HepG2 (cell line): ENCODE data around the gene MAVS. TPM values are rescaled to one million over a fixed set of nuclear protein-coding genes. Genes with fewer than 3 reads are reported as not detected.

Experiments used
- ATAC-seq: fragments of 200-7000 bp; cut with Tn5 transposase; 3 replicates; pipeline ENCODE4 v1.9.1; 2020; ENCODE audit warnings: mild to moderate bottlenecking, moderate library complexity
- BruUV-seq: library from RNA; stranded (reverse); fragments of 400-500 nt; replicated peaks from 2 replicates; lab custom pipeline; 2021; lab: Mats Ljungman, UMichigan
- CTCF ChIA-PET: fragments of 300-600 bp; formaldehyde crosslinking; extraction: SDS; loops from one replicate; lab custom pipeline; 2021; ENCODE audit warnings: low total read pairs, inconsistent platforms, low intra/inter-chr PET ratio; lab: Yijun Ruan, JAX
- POLR2A ChIA-PET: fragments of 350-600 bp; sonication (Branson Sonifier 250); formaldehyde crosslinking; loops from one replicate; lab custom pipeline; 2020; ENCODE audit warnings: antibody characterized with exemption, inconsistent platforms; lab: Yijun Ruan, JAX
- DNase-seq: peaks from one replicate; pipeline ENCODE4 v3.0.0-alpha.2; 2015; ENCODE audit warnings: low spot score
- FAIRE-seq: peaks from 3 replicates; lab custom pipeline; 2011; peaks lifted over from hg19 to GRCh38; lab: Jason Lieb, UNC
- H2AFZ ChIP-seq: one replicate; pipeline ENCODE4 v1.6.1; 2011; ENCODE audit warnings: low read length, inconsistent platforms
- H3K27ac ChIP-seq: fragments of 300-600 bp; 3 replicates; pipeline ENCODE4 v1.8.0; 2011; ENCODE audit warnings: mixed run types, mild to moderate bottlenecking, mixed read lengths, low read length, inconsistent platforms; ENCODE audit not compliant: insufficient read depth; ENCODE audit errors: extremely low read length
- H3K27me3 ChIP-seq, 2 experiments: fragments of 200-600 bp in 1 of 2; 2 replicates in 1 of 2; 3 replicates in 1 of 2; pipeline versions ENCODE4 v1.6.0 to v1.8.0; 2011; ENCODE audit warnings: low read length in 2 of 2, mild to moderate bottlenecking in 2 of 2, moderate library complexity in 2 of 2, inconsistent platforms in 1 of 2; ENCODE audit not compliant: insufficient read depth in 2 of 2, control insufficient read depth in 1 of 2
- H3K36me3 ChIP-seq, 2 experiments: fragments of 200-600 bp in 1 of 2; replicated peaks in 1 of 2; 2 replicates in 1 of 2; 3 replicates in 1 of 2; pipeline versions ENCODE4 v1.5.1 to v1.8.0; 2011; ENCODE audit warnings: low read length in 2 of 2, inconsistent platforms in 1 of 2; ENCODE audit not compliant: insufficient read depth in 2 of 2, control insufficient read depth in 1 of 2
- H3K4me1 ChIP-seq: 2 replicates; pipeline ENCODE4 v1.5.1; 2012; ENCODE audit warnings: low read length, inconsistent platforms; ENCODE audit not compliant: insufficient read depth
- H3K4me2 ChIP-seq: 2 replicates; pipeline ENCODE4 v1.6.0; 2011; ENCODE audit warnings: low read depth, low read length, inconsistent platforms
- H3K4me3 ChIP-seq, 3 experiments: fragments of 200-600 bp in 1 of 3; sonication (generic), shearing (Covaris generic) in 1 of 3; replicated peaks in 1 of 3; 2 replicates each; pipeline ENCODE4 v1.5.1; 2011 to 2016; ENCODE audit warnings: low read length in 3 of 3, inconsistent platforms in 2 of 3, low read depth in 2 of 3, mild to moderate bottlenecking in 2 of 3, control low read depth in 1 of 3, mixed read lengths in 1 of 3; ENCODE audit not compliant: insufficient read depth in 1 of 3
- H3K79me2 ChIP-seq: one replicate; pipeline ENCODE4 v1.6.1; 2011; ENCODE audit warnings: low read length, inconsistent platforms; ENCODE audit not compliant: insufficient read depth
- H3K9ac ChIP-seq: 2 replicates; pipeline ENCODE4 v1.6.0; 2011; ENCODE audit warnings: mild to moderate bottlenecking, low read depth, low read length, inconsistent platforms; ENCODE audit not compliant: insufficient read depth
- H3K9me3 ChIP-seq: 2 replicates; pipeline ENCODE4 v1.5.1; 2012; ENCODE audit warnings: mild to moderate bottlenecking, low read length
- H4K20me1 ChIP-seq: 2 replicates; pipeline ENCODE4 v1.6.0; 2011; ENCODE audit warnings: inconsistent platforms, mild to moderate bottlenecking, low read length, moderate library complexity; ENCODE audit not compliant: insufficient read depth
- AGO2 ChIP-seq: fragments of 200-400 bp; formaldehyde crosslinking; optimal IDR thresholded peaks from 2 replicates; pipeline ENCODE3; 2017; ENCODE audit warnings: mild to moderate bottlenecking, low read depth, low read length, moderate library complexity
- AKAP8 ChIP-seq: sonication (generic); formaldehyde crosslinking; IDR thresholded peaks from 2 replicates; pipeline ENCODE4 v1.5.1; 2020; ENCODE audit warnings: mild to moderate bottlenecking, missing genetic modification reagents
- FOXK2 ChIP-seq: fragments of 450-650 bp; IDR thresholded peaks from 2 replicates; pipeline ENCODE4 v1.6.1; 2016
- KDM3A ChIP-seq: IDR thresholded peaks from 2 replicates; pipeline ENCODE4 v1.6.1; 2018; ENCODE audit warnings: low read depth, missing compliant biosample characterization
- NFYC ChIP-seq: IDR thresholded peaks from 2 replicates; pipeline ENCODE4 v1.6.1; 2016; ENCODE audit warnings: missing genetic modification reagents, missing compliant biosample characterization
- NR3C1 ChIP-seq: sonication (generic); formaldehyde crosslinking; IDR thresholded peaks from 2 replicates; pipeline ENCODE4 v1.4.0; 2020; ENCODE audit warnings: missing genetic modification reagents
- POLR2G ChIP-seq: fragments of 200-400 bp; formaldehyde crosslinking; IDR thresholded peaks from 2 replicates; pipeline ENCODE4 v1.6.1; 2018; ENCODE audit warnings: mild to moderate bottlenecking, low read depth, low read length, moderate library complexity
- RFX3 ChIP-seq: IDR thresholded peaks from 2 replicates; pipeline ENCODE4 v1.6.1; 2016; ENCODE audit warnings: missing biosample characterization, missing genetic modification reagents
- RORA ChIP-seq: sonication (generic); formaldehyde crosslinking; IDR thresholded peaks from 2 replicates; pipeline ENCODE4 v1.5.0; 2020; ENCODE audit warnings: mild to moderate bottlenecking, missing genetic modification reagents, moderate library complexity
- SIN3A ChIP-seq: IDR thresholded peaks from 2 replicates; pipeline ENCODE4 v1.6.1; 2011; ENCODE audit warnings: low read depth, mild to moderate bottlenecking, control low read depth, low read length, borderline replicate concordance
- SIX4 ChIP-seq: sonication (generic); formaldehyde crosslinking; IDR thresholded peaks from 2 replicates; pipeline ENCODE4 v1.4.0; 2020; ENCODE audit warnings: missing genetic modification reagents
- SNAI1 ChIP-seq: sonication (generic); formaldehyde crosslinking; IDR thresholded peaks from 2 replicates; pipeline ENCODE4 v1.5.0; 2020; ENCODE audit warnings: mild to moderate bottlenecking, missing genetic modification reagents, borderline replicate concordance
- TEAD2 ChIP-seq: sonication (generic); formaldehyde crosslinking; IDR thresholded peaks from 2 replicates; pipeline ENCODE4 v1.9.0; 2021; ENCODE audit warnings: missing genetic modification reagents
- XRCC5 ChIP-seq: fragments of 200-400 bp; formaldehyde crosslinking; optimal IDR thresholded peaks from 2 replicates; pipeline ENCODE3; 2017; ENCODE audit warnings: mild to moderate bottlenecking, low read length
- ZNF121 ChIP-seq: sonication (generic); formaldehyde crosslinking; IDR thresholded peaks from 2 replicates; pipeline ENCODE4 v1.5.0; 2020; ENCODE audit warnings: mild to moderate bottlenecking, missing genetic modification reagents
- ZNF296 ChIP-seq: sonication (generic); formaldehyde crosslinking; conservative IDR thresholded peaks from 2 replicates; pipeline ENCODE4 v1.5.0; 2020; ENCODE audit warnings: mild to moderate bottlenecking, missing genetic modification reagents
- ZNF30 ChIP-seq: sonication (generic); formaldehyde crosslinking; IDR thresholded peaks from 2 replicates; pipeline ENCODE4 v1.5.0; 2020; ENCODE audit warnings: mild to moderate bottlenecking, missing genetic modification reagents
- ZNF550 ChIP-seq: sonication (generic); formaldehyde crosslinking; IDR thresholded peaks from 2 replicates; pipeline ENCODE4 v1.4.0; 2020; ENCODE audit warnings: mild to moderate bottlenecking, missing genetic modification reagents, borderline replicate concordance
- WGBS: methylation state at CpG from one replicate; pipeline ENCODE4 v1.1.6; 2017; ENCODE audit warnings: low lambda C conversion rate; 5-methylcytosine and 5-hydroxymethylcytosine counted together
- in situ Hi-C: cut with HindIII; loops from 2 replicates; pipeline ENCODE4 v1.10.0; 2017; ENCODE audit warnings: low pct_unique_long_range_greater_than_20kb; ENCODE audit not compliant: extremely low pct_ligation_motif_present
- intact Hi-C: fragments of 100-400 bp; cut with micrococcal nuclease; formaldehyde crosslinking; loops from one replicate; pipeline ENCODE4 v1.10.0; 2022; ENCODE audit not compliant: unreplicated experiment
- polyA plus RNA-seq, 8 experiments: library from polyadenylated mRNA; depleted of rRNA in 3 of 8; stranded (reverse) in 7 of 8; unstranded in 1 of 8; fragments of >200 nt; fragmentation: Illumina TruSeq in 4 of 8; extraction: Trizol in 4 of 8; gene quantifications; 2 replicates each; pipeline versions ENCODE4 v1.2.1 to v1.2.3, GENCODE V29; 2011 to 2016; ENCODE audit warnings: low read depth in 4 of 8, missing spikeins in 1 of 8, mixed read lengths in 1 of 8; ENCODE audit not compliant: insufficient read depth in 1 of 8
- total RNA-seq, 5 experiments: library from RNA; depleted of rRNA; stranded (reverse); fragments of >200 nt; fragmentation: Illumina TruSeq; extraction: Trizol; gene quantifications; 2 replicates each; pipeline ENCODE4 v1.2.3, GENCODE V29; 2016; ENCODE audit warnings: low read depth in 1 of 5
- TF ChIP-seq, protein P1 (sequence below): sonication (generic); formaldehyde crosslinking; conservative IDR thresholded peaks from 2 replicates; pipeline ENCODE4 v1.8.0; 2022; ENCODE audit warnings: mild to moderate bottlenecking, moderate library complexity, missing genetic modification reagents

MAVS gene
- total and polyA plus RNA-seq, 2 of the 13 experiments (the other 11 are each of a cell fraction or from before 2014, with no cell fraction given), result 27.3 to 36.6 TPM

DNA sequence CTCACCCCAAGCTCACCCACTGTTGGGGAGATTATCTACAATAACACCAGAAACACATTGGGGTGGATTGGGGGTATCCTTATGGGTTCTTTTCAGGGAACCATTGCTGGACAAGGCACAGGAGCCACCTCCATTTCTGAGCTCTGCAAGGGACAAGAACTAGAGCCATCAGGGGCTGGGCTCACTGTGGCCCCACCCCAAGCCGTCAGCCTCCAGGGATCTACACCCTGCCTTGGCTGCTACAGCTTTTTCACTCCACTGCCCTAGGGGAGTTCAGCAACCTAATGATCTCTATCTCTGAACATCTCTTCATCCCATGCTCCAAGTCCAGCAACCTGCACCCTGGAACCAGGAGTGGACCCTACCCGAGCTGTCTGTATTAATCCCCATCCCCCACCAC is 21.2 kb downstream of the MAVS start:
- Histone ChIP-seq H3K79me2 (no peaks in the 10 kb centered on the region), H3K27ac (no peak overlapping the region), H2AFZ (no peak overlapping the region), H3K4me3 (no peak overlapping the region), H3K4me1 (peaks cover 12% of the 10 kb centered on the region), H3K9ac (no peak overlapping the region), H3K9me3 (no peaks in the 10 kb centered on the region), H4K20me1 (no peaks in the 10 kb centered on the region), H3K36me3 (peaks cover 41 to 42% of the 10 kb centered on the region in 2 experiments), H3K27me3 (no peaks in the 10 kb centered on the region), H3K4me2 (no peak overlapping the region)
- ATAC-seq, result no peak
- DNase-seq, result no peak
- ChIA-PET POLR2A (interaction anchor here (0.9 to 2.5 kb wide), 4 partner anchors 9 to 89 kb away, joined by 3 to 11 read pairs (median 4); no protein-coding TSS in a partner anchor), CTCF (no interaction called here)
- no TSS peak for BruUV-seq
- intact Hi-C loops (no loop called here), in situ Hi-C loops (no loop called here)
- WGBS, result 91% methylated on average over 2 of the region's 2 CpGs
- no peak for FAIRE-seq
- TF ChIP-seq XRCC5, result peak; percentile 6
- TF ChIP-seq NR3C1 (CRISPR knock-in tag), result no peak
- TF ChIP-seq NFYC, result 0 out of 2 replicates have a peak, but pooled peaks have one; percentile 19
- peak; percentile 15 for TF ChIP-seq AGO2
- TF ChIP-seq RORA (CRISPR knock-in tag), result no peak
- no peak for TF ChIP-seq ZNF550 (CRISPR knock-in tag)
- TF ChIP-seq POLR2G, result 0 out of 2 replicates have a peak, but pooled peaks have one; percentile 49

GRCh38 chr20:3869839-3870634 is 23.4 kb downstream of the MAVS start:
- in situ Hi-C loops, result no loop called here
- no peaks in the 10 kb centered on the region for H3K27me3 ChIP-seq
- H3K4me1 ChIP-seq, result peaks cover 12% of the 10 kb centered on the region
- no peak overlapping the region for H3K27ac ChIP-seq
- no peaks in the 10 kb centered on the region for H3K79me2 ChIP-seq
- no peaks in the 10 kb centered on the region for H3K9me3 ChIP-seq
- no peaks in the 10 kb centered on the region for H4K20me1 ChIP-seq
- ChIA-PET POLR2A (interaction anchor here (1.0 kb wide), 1 partner anchor 9 kb away, joined by 3 read pairs; no protein-coding TSS in a partner anchor), CTCF (no interaction called here)
- peaks cover 21 to 35% of the 10 kb centered on the region in 2 experiments for H3K36me3 ChIP-seq
- no peak for ATAC-seq
- H3K4me3 ChIP-seq, result no peak overlapping the region
- BruUV-seq, result no TSS peak
- intact Hi-C loops, result no loop called here
- no peak for FAIRE-seq
- H3K9ac ChIP-seq, result no peak overlapping the region
- WGBS, result 97% methylated on average over 10 of the region's 10 CpGs
- no peak overlapping the region for H3K4me2 ChIP-seq
- DNase-seq, result no peak
- no peak overlapping the region for H2AFZ ChIP-seq
- no peak for TF ChIP-seq SIX4 (CRISPR knock-in tag)
- TF ChIP-seq, protein P1, sequence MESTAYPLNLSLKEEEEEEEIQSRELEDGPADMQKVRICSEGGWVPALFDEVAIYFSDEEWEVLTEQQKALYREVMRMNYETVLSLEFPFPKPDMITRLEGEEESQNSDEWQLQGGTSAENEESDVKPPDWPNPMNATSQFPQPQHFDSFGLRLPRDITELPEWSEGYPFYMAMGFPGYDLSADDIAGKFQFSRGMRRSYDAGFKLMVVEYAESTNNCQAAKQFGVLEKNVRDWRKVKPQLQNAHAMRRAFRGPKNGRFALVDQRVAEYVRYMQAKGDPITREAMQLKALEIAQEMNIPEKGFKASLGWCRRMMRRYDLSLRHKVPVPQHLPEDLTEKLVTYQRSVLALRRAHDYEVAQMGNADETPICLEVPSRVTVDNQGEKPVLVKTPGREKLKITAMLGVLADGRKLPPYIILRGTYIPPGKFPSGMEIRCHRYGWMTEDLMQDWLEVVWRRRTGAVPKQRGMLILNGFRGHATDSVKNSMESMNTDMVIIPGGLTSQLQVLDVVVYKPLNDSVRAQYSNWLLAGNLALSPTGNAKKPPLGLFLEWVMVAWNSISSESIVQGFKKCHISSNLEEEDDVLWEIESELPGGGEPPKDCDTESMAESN (CRISPR knock-in tag), result no peak
- TF ChIP-seq AKAP8 (CRISPR knock-in tag), result peak; percentile 73; the same call in 1 of the 2 replicates
- TF ChIP-seq FOXK2, result no peak
- no peak for TF ChIP-seq KDM3A (CRISPR knock-in tag)
- no peak for TF ChIP-seq ZNF121 (CRISPR knock-in tag)
- no peak for TF ChIP-seq ZNF30 (CRISPR knock-in tag)
- no peak for TF ChIP-seq RFX3 (CRISPR knock-in tag)
- TF ChIP-seq SIN3A, result no peak
- no peak for TF ChIP-seq TEAD2 (CRISPR knock-in tag)
- no peak for TF ChIP-seq ZNF296 (CRISPR knock-in tag)
- no peak for TF ChIP-seq SNAI1 (CRISPR knock-in tag)
